T-helper 1 cell treated with Interleukin-12 subunit alpha and Interleukin-12 subunit beta and Interleukin-4 antibody, amounts not matched to agents 30 μg/mL and 1 μg/mL, for 36 hours (primary cell): ENCODE data around the gene GOLIM4.

Experiments
- H3K27ac Mint-ChIP-seq: one replicate; pipeline ENCODE4 v1.8.0; 2021; ENCODE audit warnings: mild to moderate bottlenecking, mixed read lengths
- H3K27me3 Mint-ChIP-seq: one replicate; pipeline ENCODE4 v1.8.0; 2021; ENCODE audit warnings: low read depth, mixed read lengths
- H3K36me3 Mint-ChIP-seq: one replicate; pipeline ENCODE4 v1.8.0; 2021; ENCODE audit warnings: low read depth, mixed read lengths
- H3K4me1 Mint-ChIP-seq: one replicate; pipeline ENCODE4 v1.8.0; 2021; ENCODE audit warnings: low read depth, mixed read lengths
- H3K4me3 Mint-ChIP-seq: one replicate; pipeline ENCODE4 v1.8.0; 2021; ENCODE audit warnings: mild to moderate bottlenecking, moderate library complexity, mixed read lengths
- H3K9me3 Mint-ChIP-seq: one replicate; pipeline ENCODE4 v1.8.0; 2021; ENCODE audit warnings: mixed read lengths

Gene GOLIM4

GRCh38 chr3:168091302-168091858 lies 4.3 kb downstream of the GOLIM4 start:
- Mint-ChIP-seq H3K9me3 (no peaks in the 10 kb centered on the region), H3K4me3 (no peak overlapping the region), H3K27ac (no peak overlapping the region), H3K36me3 (no peaks in the 10 kb centered on the region), H3K4me1 (peaks cover 12% of the 10 kb centered on the region), H3K27me3 (peaks cover 46% of the 10 kb centered on the region)

GRCh38 chr3:168090306-168091085 lies 5.2 kb downstream of the GOLIM4 start:
- Mint-ChIP-seq H3K9me3 (no peaks in the 10 kb centered on the region), H3K4me3 (no peak overlapping the region), H3K27ac (no peak overlapping the region)

DNA sequence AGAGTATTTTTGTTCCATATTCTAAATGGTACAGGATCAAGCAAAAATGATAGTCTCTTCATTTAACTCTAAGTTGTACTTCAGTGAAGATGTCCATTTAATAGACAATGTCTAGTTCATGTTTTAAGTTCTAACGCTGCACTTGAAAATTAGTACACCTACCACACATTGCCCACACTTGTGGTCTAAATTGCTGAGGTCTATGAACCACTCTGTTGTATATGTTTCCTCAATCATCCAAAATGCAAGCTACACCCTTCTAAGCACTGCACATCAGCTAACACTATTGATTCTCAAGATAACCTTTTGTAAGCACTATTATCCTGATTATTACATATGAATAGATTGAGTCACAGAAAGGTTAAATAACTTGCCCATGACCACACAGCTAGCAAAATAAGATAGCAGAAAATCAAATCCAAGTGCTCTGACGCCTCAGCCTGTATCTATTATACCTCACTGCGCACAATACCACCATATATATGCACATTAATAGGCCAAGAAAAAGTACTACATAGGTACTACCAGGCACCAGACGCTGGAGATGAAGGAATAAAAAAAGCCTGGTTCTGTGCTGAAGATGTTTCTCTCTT lies 6.4 kb downstream of the GOLIM4 start:
- no peaks in the 10 kb centered on the region for H3K9me3 Mint-ChIP-seq

More at GRCh38 chr3:168090306-168091085, 5.2 kb downstream of the GOLIM4 start:
- Mint-ChIP-seq H3K4me1 (peaks cover 9% of the 10 kb centered on the region), H3K36me3 (no peaks in the 10 kb centered on the region), H3K27me3 (peaks cover 41% of the 10 kb centered on the region)

GRCh38 chr3:168088106-168088720 lies 7.5 kb downstream of the GOLIM4 start:
- H3K27me3 Mint-ChIP-seq, result peaks cover 25% of the 10 kb centered on the region
- no peak overlapping the region for H3K4me3 Mint-ChIP-seq
- H3K27ac Mint-ChIP-seq, result no peak overlapping the region
- peaks cover 9% of the 10 kb centered on the region for H3K4me1 Mint-ChIP-seq
- no peaks in the 10 kb centered on the region for H3K36me3 Mint-ChIP-seq
- H3K9me3 Mint-ChIP-seq, result no peaks in the 10 kb centered on the region

More for the DNA sequence above, 6.4 kb downstream of the GOLIM4 start:
- Mint-ChIP-seq H3K27me3 (peaks cover 33% of the 10 kb centered on the region), H3K4me1 (peaks cover 9% of the 10 kb centered on the region), H3K4me3 (no peak overlapping the region), H3K36me3 (no peaks in the 10 kb centered on the region), H3K27ac (no peak overlapping the region)

- Mint-ChIP-seq H3K4me1 (peaks cover 9% of the 10 kb centered on the region), H3K36me3 (no peaks in the 10 kb centered on the region), H3K4me3 (no peak overlapping the region), H3K9me3 (no peaks in the 10 kb centered on the region), H3K27me3 (peaks cover 18% of the 10 kb centered on the region), H3K27ac (no peak overlapping the region)
Measured at GRCh38 chr3:168087539-168087938, 8.2 kb downstream of the GOLIM4 start.

GRCh38 chr3:168086541-168087260 lies 9.0 kb downstream of the GOLIM4 start:
- Mint-ChIP-seq H3K9me3 (no peaks in the 10 kb centered on the region), H3K4me1 (peaks cover 9% of the 10 kb centered on the region), H3K27me3 (peaks cover 10% of the 10 kb centered on the region), H3K27ac (no peak overlapping the region), H3K36me3 (no peaks in the 10 kb centered on the region), H3K4me3 (no peak overlapping the region)

- no peaks in the 10 kb centered on the region for H3K36me3 Mint-ChIP-seq
- H3K4me3 Mint-ChIP-seq, result no peak overlapping the region
- H3K9me3 Mint-ChIP-seq, result no peaks in the 10 kb centered on the region
- H3K27me3 Mint-ChIP-seq, result peaks cover 7% of the 10 kb centered on the region
- H3K27ac Mint-ChIP-seq, result no peak overlapping the region
- H3K4me1 Mint-ChIP-seq, result peaks cover 9% of the 10 kb centered on the region
Measured at GRCh38 chr3:168085491-168086119, 10.1 kb downstream of the GOLIM4 start.

- Mint-ChIP-seq H3K9me3 (no peaks in the 10 kb centered on the region), H3K4me3 (no peak overlapping the region), H3K27ac (no peak overlapping the region), H3K36me3 (no peaks in the 10 kb centered on the region), H3K27me3 (peaks cover 3% of the 10 kb centered on the region), H3K4me1 (peaks cover 9% of the 10 kb centered on the region)
Measured at GRCh38 chr3:168083906-168084305, 11.8 kb downstream of the GOLIM4 start.

DNA sequence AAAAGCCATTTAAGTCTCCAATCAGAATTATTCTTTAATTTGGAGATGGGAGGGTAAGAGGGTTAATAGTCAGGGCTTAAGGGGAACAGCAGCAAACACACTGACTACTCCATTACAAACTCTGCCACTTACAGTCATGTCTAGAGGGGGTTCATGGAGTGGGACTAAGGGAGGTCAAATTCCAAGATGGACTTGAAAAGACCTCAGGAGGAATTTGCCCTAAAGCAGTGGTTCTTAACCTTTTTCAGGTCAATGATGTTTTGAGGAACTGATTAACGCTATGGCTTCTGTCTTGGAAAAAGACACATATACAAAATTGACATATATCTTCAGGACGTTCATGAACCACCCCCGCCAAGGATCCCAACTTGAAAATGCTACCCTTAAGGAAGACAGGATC lies 13.9 kb downstream of the GOLIM4 start:
- H3K27me3 Mint-ChIP-seq, result peaks cover 3% of the 10 kb centered on the region
- no peak overlapping the region for H3K4me3 Mint-ChIP-seq
- no peaks in the 10 kb centered on the region for H3K9me3 Mint-ChIP-seq
- peaks cover 3% of the 10 kb centered on the region for H3K4me1 Mint-ChIP-seq
- no peak overlapping the region for H3K27ac Mint-ChIP-seq
- no peaks in the 10 kb centered on the region for H3K36me3 Mint-ChIP-seq

DNA sequence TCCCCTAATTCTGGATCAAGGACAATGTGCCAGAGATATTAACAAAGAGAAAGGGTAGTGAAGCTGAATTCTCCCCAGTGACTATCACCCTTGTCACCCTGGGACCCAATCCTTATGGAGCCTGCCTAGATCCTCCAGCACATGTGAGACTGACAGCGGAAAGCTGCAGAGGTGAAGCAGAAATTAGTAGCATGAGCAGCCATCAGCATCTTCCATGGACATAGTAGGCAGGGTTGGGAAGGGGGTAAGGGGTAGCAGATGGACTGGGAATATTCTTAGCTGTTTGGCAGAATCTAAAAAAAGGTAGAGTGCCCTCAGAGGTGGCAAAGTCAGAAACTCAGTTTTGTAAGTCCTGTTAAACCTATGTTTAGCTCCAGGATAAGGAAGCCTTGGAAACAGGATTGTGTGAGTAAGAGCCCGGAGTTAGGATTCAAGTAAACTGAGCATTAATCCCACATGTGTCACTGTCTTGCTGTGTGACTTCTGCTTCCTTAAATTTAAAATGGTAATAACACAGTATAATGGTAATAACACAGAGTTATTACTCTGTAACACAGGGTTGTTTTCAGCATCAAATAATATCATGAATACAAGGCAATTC lies 14.5 kb downstream of the GOLIM4 start:
- H3K27me3 Mint-ChIP-seq, result no peaks in the 10 kb centered on the region
- H3K9me3 Mint-ChIP-seq, result no peaks in the 10 kb centered on the region
- no peak overlapping the region for H3K4me3 Mint-ChIP-seq
- H3K4me1 Mint-ChIP-seq, result peaks cover 3% of the 10 kb centered on the region
- no peak overlapping the region for H3K27ac Mint-ChIP-seq
- no peaks in the 10 kb centered on the region for H3K36me3 Mint-ChIP-seq

DNA sequence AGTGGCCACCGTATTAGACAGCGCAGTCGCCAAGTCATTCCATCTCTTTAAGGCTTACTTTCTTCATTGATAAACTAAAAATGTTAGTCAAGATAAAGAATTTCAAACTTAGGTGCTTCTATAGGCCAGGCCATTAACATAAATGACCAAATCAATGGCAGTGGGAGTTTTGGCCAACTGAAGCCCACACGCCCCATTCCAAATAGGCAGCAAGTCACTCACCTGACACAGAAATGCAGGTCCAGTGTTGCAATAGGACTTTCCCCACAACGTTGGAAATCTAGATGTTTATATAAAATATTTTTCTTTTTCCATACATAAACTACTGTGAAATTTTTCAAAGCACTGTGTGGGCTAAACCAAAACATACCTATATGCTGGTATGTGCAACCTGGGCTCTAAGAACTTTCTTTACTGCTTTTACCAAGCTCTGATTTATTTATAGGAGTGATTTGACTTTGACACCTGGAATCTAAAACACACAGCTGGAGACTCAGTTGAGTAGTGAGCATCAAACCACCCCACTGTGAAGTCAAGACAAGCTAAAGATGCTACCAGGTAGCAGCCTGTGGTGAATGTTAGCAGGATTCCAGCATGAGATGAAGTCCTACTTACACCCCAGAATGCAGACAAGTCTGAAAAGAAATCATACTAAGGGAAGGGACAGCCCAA lies 15.1 kb downstream of the GOLIM4 start:
- no peaks in the 10 kb centered on the region for H3K9me3 Mint-ChIP-seq
- peaks cover 3% of the 10 kb centered on the region for H3K4me1 Mint-ChIP-seq
- no peak overlapping the region for H3K4me3 Mint-ChIP-seq
- H3K27ac Mint-ChIP-seq, result no peak overlapping the region
- no peaks in the 10 kb centered on the region for H3K36me3 Mint-ChIP-seq
- no peaks in the 10 kb centered on the region for H3K27me3 Mint-ChIP-seq

DNA sequence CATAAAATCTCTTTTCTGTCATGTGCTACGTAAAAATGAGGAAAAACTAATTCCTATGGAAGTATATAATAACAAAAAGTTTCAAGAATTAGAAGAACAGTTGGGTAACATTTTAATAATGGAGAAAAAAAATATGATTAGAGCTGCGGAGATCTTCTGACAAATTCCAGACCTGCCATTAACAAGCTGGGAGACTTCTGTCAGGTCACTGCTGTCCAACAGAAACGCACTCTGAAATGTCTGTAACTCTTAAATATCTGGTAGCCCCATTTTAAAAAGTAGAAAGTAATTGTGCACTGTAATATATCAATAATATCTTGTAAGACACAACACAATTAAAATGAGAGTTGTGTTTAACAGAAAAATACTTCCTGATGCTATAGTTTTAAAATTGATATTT lies 15.7 kb downstream of the GOLIM4 start:
- no peak overlapping the region for H3K4me3 Mint-ChIP-seq
- H3K27me3 Mint-ChIP-seq, result no peaks in the 10 kb centered on the region
- no peak overlapping the region for H3K27ac Mint-ChIP-seq
- H3K36me3 Mint-ChIP-seq, result no peaks in the 10 kb centered on the region
- no peaks in the 10 kb centered on the region for H3K9me3 Mint-ChIP-seq
- H3K4me1 Mint-ChIP-seq, result no peaks in the 10 kb centered on the region

DNA sequence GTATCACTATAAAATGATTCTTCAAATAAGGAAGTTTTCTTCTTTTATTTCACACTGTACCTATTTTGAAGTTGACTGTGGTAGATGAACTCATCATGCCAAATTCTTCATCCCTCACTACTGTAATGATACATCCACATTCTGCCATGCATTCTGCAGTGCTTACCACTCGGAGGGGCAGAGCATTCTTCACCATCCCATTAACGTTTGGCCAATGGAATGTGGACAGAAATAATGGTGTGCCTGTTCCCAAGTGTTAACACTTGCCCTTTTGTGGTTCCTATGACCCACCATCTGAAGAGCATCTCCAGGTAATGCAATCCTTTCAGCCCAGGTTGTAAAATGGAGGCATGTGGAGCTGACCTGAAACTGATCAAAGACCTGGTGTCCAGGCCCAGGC lies 18.6 kb downstream of the GOLIM4 start:
- no peak overlapping the region for H3K27ac Mint-ChIP-seq
- H3K36me3 Mint-ChIP-seq, result no peaks in the 10 kb centered on the region
- no peaks in the 10 kb centered on the region for H3K27me3 Mint-ChIP-seq
- H3K4me3 Mint-ChIP-seq, result no peak overlapping the region
- no peaks in the 10 kb centered on the region for H3K9me3 Mint-ChIP-seq
- H3K4me1 Mint-ChIP-seq, result no peaks in the 10 kb centered on the region
